CD4-positive, CD25-positive, alpha-beta regulatory T cell (primary cell): ENCODE measurements around the gene WWOX. TPM values are rescaled to one million over a fixed set of nuclear protein-coding genes. Genes with fewer than 3 reads are reported as not detected.

ENCODE experiments used
- ATAC-seq, 2 donors: fragments of 150-1000 bp; cut with Tn5 transposase; one replicate each; pipeline ENCODE4 v1.10.0; 2021; ENCODE audit warnings: low read depth in 2 of 2, moderate number of reproducible peaks in 2 of 2, moderate library complexity in 1 of 2
- DNase-seq, 3 donors: peaks; one replicate each; pipeline versions ENCODE4 v3.0.0 to v3.0.0-alpha.2; 2012 to 2022; ENCODE audit warnings: mixed read lengths in 1 of 3
- H3K27ac ChIP-seq: one replicate; pipeline ENCODE4 v1.7.0; 2013; ENCODE audit warnings: mild to moderate bottlenecking, low read length; ENCODE audit not compliant: insufficient read depth, poor library complexity, severe bottlenecking
- H3K27me3 ChIP-seq: one replicate; pipeline ENCODE4 v1.7.0; 2013; ENCODE audit warnings: low read length; ENCODE audit not compliant: control insufficient read depth, insufficient read depth
- H3K36me3 ChIP-seq: one replicate; pipeline ENCODE4 v1.7.0; 2013; ENCODE audit warnings: mild to moderate bottlenecking, low read length, moderate library complexity; ENCODE audit not compliant: control insufficient read depth, insufficient read depth
- H3K4me1 ChIP-seq: 2 replicates; pipeline ENCODE4 v1.7.0; 2013; ENCODE audit warnings: mild to moderate bottlenecking, low read length; ENCODE audit not compliant: insufficient read depth, control insufficient read depth, poor library complexity, severe bottlenecking
- H3K4me3 ChIP-seq: one replicate; pipeline ENCODE4 v1.7.0; 2013; ENCODE audit warnings: low read depth, mild to moderate bottlenecking, low read length, moderate library complexity
- H3K9me3 ChIP-seq, 2 experiments: 1 replicate in 1 of 2; 2 replicates in 1 of 2; pipeline ENCODE4 v1.7.0; 2013; ENCODE audit warnings: low read length in 2 of 2, mild to moderate bottlenecking in 1 of 2, moderate library complexity in 1 of 2; ENCODE audit not compliant: control insufficient read depth in 2 of 2
- H3K27ac Mint-ChIP-seq, 3 donors: one replicate each; pipeline ENCODE4 v1.8.0; 2020 to 2022; ENCODE audit warnings: mild to moderate bottlenecking in 3 of 3, mixed read lengths in 3 of 3, moderate library complexity in 2 of 3
- H3K27me3 Mint-ChIP-seq: one replicate; pipeline ENCODE4 v1.8.0; 2022; ENCODE audit warnings: mild to moderate bottlenecking, mixed read lengths
- H3K36me3 Mint-ChIP-seq: one replicate; pipeline ENCODE4 v1.8.0; 2020; ENCODE audit warnings: mixed read lengths
- H3K4me1 Mint-ChIP-seq, 4 donors: one replicate each; pipeline ENCODE4 v1.8.0; 2020 to 2022; ENCODE audit warnings: mixed read lengths in 4 of 4, mild to moderate bottlenecking in 1 of 4
- H3K4me3 Mint-ChIP-seq, 4 donors: one replicate each; pipeline ENCODE4 v1.8.0; 2020 to 2022; ENCODE audit warnings: mild to moderate bottlenecking in 4 of 4, mixed read lengths in 4 of 4, moderate library complexity in 3 of 4
- H3K9me3 Mint-ChIP-seq, 7 donors: one replicate each; pipeline ENCODE4 v1.8.0; 2020 to 2022; ENCODE audit warnings: mixed read lengths in 7 of 7, mild to moderate bottlenecking in 3 of 7, moderate library complexity in 2 of 7
- polyA plus RNA-seq, 4 donors: library from polyadenylated mRNA; unstranded; fragments of 300-500 nt; fragmentation: Illumina TruSeq; gene quantifications; one replicate each; pipeline ENCODE4 v1.2.3, GENCODE V29; 2021
- total RNA-seq: library from RNA; stranded (reverse); gene quantifications from one replicate; pipeline ENCODE4 v1.2.3, GENCODE V29; 2022

WWOX gene
- total and polyA plus RNA-seq, 5 donors from 2014 or later = 10.3 to 18.6 (median 12.8) TPM

GRCh38 chr16:78377312-78377711 lies 277.9 kb downstream of the WWOX start:
- no peaks in the 10 kb centered on the region for H3K4me1 Mint-ChIP-seq
- no peak overlapping the region for H3K27ac Mint-ChIP-seq
- H3K27me3 Mint-ChIP-seq = no peaks in the 10 kb centered on the region
- no peaks in the 10 kb centered on the region for H3K36me3 Mint-ChIP-seq
- H3K9me3 Mint-ChIP-seq = peaks cover 0 to 1% (median 0%) of the 10 kb centered on the region in 7 donors
- Histone ChIP-seq H3K27me3 (no peaks in the 10 kb centered on the region), H3K27ac (no peak overlapping the region), H3K4me1 (no peaks in the 10 kb centered on the region), H3K9me3 (no peaks in the 10 kb centered on the region), H3K36me3 (no peaks in the 10 kb centered on the region), H3K4me3 (no peak overlapping the region)
- ATAC-seq = no peak
- no peak for DNase-seq
- no peak overlapping the region for H3K4me3 Mint-ChIP-seq

- H3K27me3 Mint-ChIP-seq = no peaks in the 10 kb centered on the region
- H3K4me3 Mint-ChIP-seq = no peak overlapping the region
- DNase-seq (no peak), ATAC-seq (no peak)
- no peaks in the 10 kb centered on the region for H3K36me3 Mint-ChIP-seq
- Histone ChIP-seq H3K4me3 (no peak overlapping the region), H3K27ac (no peak overlapping the region), H3K9me3 (no peaks in the 10 kb centered on the region), H3K27me3 (no peaks in the 10 kb centered on the region), H3K4me1 (no peaks in the 10 kb centered on the region), H3K36me3 (no peaks in the 10 kb centered on the region)
- H3K9me3 Mint-ChIP-seq = no peaks in the 10 kb centered on the region
- H3K4me1 Mint-ChIP-seq = no peaks in the 10 kb centered on the region
- H3K27ac Mint-ChIP-seq = peak overlapping the region in 1 of 3 donors; percentile 8
Observed at GRCh38 chr16:78381060-78381459, 281.6 kb downstream of the WWOX start.

- Histone ChIP-seq H3K4me3 (no peak overlapping the region), H3K27me3 (no peaks in the 10 kb centered on the region), H3K9me3 (no peaks in the 10 kb centered on the region), H3K4me1 (no peaks in the 10 kb centered on the region), H3K27ac (no peak overlapping the region), H3K36me3 (no peaks in the 10 kb centered on the region)
- H3K36me3 Mint-ChIP-seq = peaks cover 15% of the 10 kb centered on the region
- H3K4me3 Mint-ChIP-seq = no peak overlapping the region
- ATAC-seq (no peak), DNase-seq (no peak)
- H3K9me3 Mint-ChIP-seq = peaks cover 0 to 1% (median 0%) of the 10 kb centered on the region in 7 donors
- H3K4me1 Mint-ChIP-seq = no peaks in the 10 kb centered on the region
- no peak overlapping the region for H3K27ac Mint-ChIP-seq
- no peaks in the 10 kb centered on the region for H3K27me3 Mint-ChIP-seq
Observed at GRCh38 chr16:78383118-78383517, 283.7 kb downstream of the WWOX start.

DNA sequence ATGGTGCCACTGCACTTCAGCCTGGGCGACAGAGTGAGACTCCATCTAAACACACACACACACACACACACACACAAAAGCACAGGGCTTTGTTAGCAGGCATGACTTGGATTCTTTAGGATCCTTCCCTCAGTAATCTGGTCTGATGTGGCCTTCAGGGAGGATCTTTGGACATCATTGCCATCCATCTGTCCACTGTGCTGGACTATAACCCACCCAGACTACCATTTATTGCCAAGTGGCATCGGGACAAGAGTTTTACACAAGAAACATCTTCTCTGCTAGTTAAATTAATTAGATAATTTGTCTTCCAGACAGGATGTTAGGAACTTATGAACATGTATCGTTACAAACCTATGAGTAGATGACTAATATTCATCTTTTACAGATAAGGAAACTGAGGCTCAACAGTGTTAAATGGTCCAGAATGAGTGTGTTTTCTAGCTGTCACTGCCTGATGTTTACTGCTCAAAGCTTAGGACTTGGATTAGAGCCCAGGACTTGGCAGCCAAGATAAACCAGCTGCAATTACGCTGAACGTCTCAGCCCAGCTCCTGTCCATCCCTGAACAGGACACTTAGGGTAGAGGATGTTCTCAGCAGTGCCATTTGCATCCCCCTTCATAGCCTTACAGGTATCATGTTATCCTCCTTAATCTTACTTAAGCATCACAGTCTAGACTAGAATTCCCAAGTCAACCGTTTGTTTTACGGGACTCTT lies 285.8 kb downstream of the WWOX start:
- Histone ChIP-seq H3K4me3 (no peak overlapping the region), H3K27ac (no peak overlapping the region), H3K36me3 (no peaks in the 10 kb centered on the region), H3K9me3 (no peaks in the 10 kb centered on the region), H3K4me1 (no peaks in the 10 kb centered on the region), H3K27me3 (no peaks in the 10 kb centered on the region)
- Mint-ChIP-seq H3K4me3 (no peak overlapping the region), H3K36me3 (peaks cover 20% of the 10 kb centered on the region), H3K9me3 (peaks cover 0 to 1% (median 0%) of the 10 kb centered on the region in 7 donors), H3K27ac (no peak overlapping the region), H3K27me3 (no peaks in the 10 kb centered on the region), H3K4me1 (no peaks in the 10 kb centered on the region)
- no peak for DNase-seq
- ATAC-seq = no peak

DNA sequence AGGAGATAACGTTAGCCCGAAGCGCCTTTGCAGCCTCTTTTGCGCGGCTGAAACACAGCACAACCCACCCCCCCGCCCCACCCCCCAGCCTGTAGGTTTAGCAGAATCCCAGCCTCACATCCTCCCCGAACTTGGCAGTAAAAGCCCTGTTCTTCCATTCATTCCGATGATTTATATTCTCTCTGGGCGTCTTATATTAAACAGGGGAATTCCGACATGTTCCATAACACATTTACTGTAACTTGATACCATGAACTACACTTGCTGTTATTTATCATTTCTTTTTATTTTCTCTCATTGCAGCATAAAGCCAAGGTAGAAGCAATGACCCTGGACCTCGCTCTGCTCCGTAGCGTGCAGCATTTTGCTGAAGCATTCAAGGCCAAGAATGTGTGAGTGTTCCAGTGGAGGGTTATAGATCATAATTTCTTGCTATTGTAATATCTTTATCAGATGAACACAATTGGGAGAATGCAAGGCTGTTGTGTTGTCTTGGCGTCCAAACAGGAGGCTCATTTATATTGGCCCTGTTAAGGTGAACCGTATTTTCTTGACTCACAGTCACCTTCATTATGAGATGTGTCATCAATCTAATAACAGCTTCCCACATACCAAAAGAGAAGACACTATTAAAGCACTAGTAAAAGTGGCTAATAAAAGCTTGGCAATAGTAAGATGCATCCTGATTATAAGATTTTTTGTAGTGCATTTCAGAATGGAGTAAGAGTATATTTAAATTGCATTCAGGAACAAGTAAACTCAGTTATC lies 287.3 kb downstream of the WWOX start:
- no peaks in the 10 kb centered on the region for H3K27me3 ChIP-seq
- Mint-ChIP-seq H3K9me3 (peaks cover 0 to 1% (median 0%) of the 10 kb centered on the region in 7 donors), H3K27ac (no peak overlapping the region), H3K27me3 (no peaks in the 10 kb centered on the region), H3K4me3 (no peak overlapping the region), H3K4me1 (no peaks in the 10 kb centered on the region), H3K36me3 (peaks cover 27% of the 10 kb centered on the region)
- DNase-seq (no peak), ATAC-seq (no peak)
- H3K4me1 ChIP-seq = no peaks in the 10 kb centered on the region
- H3K36me3 ChIP-seq = no peaks in the 10 kb centered on the region
- no peak overlapping the region for H3K27ac ChIP-seq
- H3K9me3 ChIP-seq = no peaks in the 10 kb centered on the region
- H3K4me3 ChIP-seq = no peak overlapping the region

- Histone ChIP-seq H3K9me3 (no peaks in the 10 kb centered on the region), H3K36me3 (no peaks in the 10 kb centered on the region), H3K4me3 (no peak overlapping the region), H3K4me1 (no peaks in the 10 kb centered on the region), H3K27me3 (no peaks in the 10 kb centered on the region), H3K27ac (no peak overlapping the region)
- Mint-ChIP-seq H3K4me1 (no peaks in the 10 kb centered on the region), H3K27ac (no peak overlapping the region), H3K9me3 (peaks cover 0 to 1% (median 0%) of the 10 kb centered on the region in 7 donors), H3K4me3 (no peak overlapping the region), H3K27me3 (no peaks in the 10 kb centered on the region), H3K36me3 (peaks cover 35% of the 10 kb centered on the region)
- no peak for DNase-seq
- ATAC-seq = no peak
Observed at GRCh38 chr16:78389009-78389498, 289.6 kb downstream of the WWOX start.

DNA sequence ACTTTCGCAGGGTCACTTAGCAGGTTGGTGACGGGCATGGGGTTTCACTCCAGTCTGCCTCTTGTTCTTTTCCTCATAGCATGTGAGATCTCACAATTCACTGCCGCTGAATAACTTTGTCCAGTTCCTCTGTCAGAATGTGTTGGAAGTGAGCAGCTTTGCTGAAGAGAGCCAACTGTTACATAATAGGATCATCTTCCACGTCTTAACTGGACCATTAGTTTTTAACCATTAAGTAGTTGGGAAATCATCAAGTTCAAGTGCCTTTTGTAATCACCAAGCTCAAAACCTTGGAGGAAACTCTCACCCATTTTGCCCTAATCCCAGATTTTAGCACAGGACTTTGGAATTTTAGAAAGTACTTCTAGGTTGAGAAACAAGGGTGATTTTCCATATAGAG lies 290.6 kb downstream of the WWOX start:
- Histone ChIP-seq H3K27ac (no peak overlapping the region), H3K27me3 (no peaks in the 10 kb centered on the region), H3K4me1 (no peaks in the 10 kb centered on the region), H3K4me3 (no peak overlapping the region), H3K9me3 (no peaks in the 10 kb centered on the region), H3K36me3 (no peaks in the 10 kb centered on the region)
- Mint-ChIP-seq H3K36me3 (peaks cover 35% of the 10 kb centered on the region), H3K4me3 (no peak overlapping the region), H3K9me3 (peaks cover 0 to 1% (median 0%) of the 10 kb centered on the region in 7 donors), H3K4me1 (no peaks in the 10 kb centered on the region), H3K27ac (no peak overlapping the region), H3K27me3 (no peaks in the 10 kb centered on the region)
- DNase-seq = no peak
- ATAC-seq = no peak
